NB4 (cell line): ENCODE results near the gene ULBP2.
A peak's percentile ranks its signal among the peaks of the same experiment; 100 is the strongest.

Source experiments
- CTCF ChIP-seq: IDR thresholded peaks from one replicate; pipeline ENCODE4 v1.5.1; 2012; ENCODE audit warnings: low read depth, low read length
- MAX ChIP-seq: IDR thresholded peaks from 2 replicates; pipeline ENCODE4 v1.6.1; 2011; ENCODE audit warnings: low read depth, low read length
- MYC ChIP-seq: IDR thresholded peaks from 2 replicates; pipeline ENCODE4 v1.6.1; 2011; ENCODE audit warnings: low read depth, low read length
- POLR2A ChIP-seq: IDR thresholded peaks from 2 replicates; pipeline ENCODE4 v1.6.1; 2011; ENCODE audit warnings: mild to moderate bottlenecking; ENCODE audit not compliant: insufficient read length; ENCODE audit errors: extremely low read depth

GRCh38 chr6:149974825-149975224 lies 33.0 kb downstream of the ULBP2 start:
- TF ChIP-seq CTCF (peak; percentile 33), MAX (no peak), MYC (no peak), POLR2A (no peak)
